ENCODE results near the gene LSP1.

GRCh38 chr11:1827931-1828330, 25.0 kb upstream of the LSP1 start:
- TF ChIP-seq CTCF (conservative IDR thresholded peaks at IDR 0.05; ENCODE audit: low read depth, low read length) (no peak), MXI1 (IDR thresholded peaks at IDR 0.05; ENCODE audit: borderline replicate concordance, low read depth, low read length) (no peak), POLR2A (IDR thresholded peaks at IDR 0.05; ENCODE audit: low read depth, low read length) (no peak), SMC3 (IDR thresholded peaks at IDR 0.05; ENCODE audit: low read depth, low read length) (no peak), CHD1 (IDR thresholded peaks at IDR 0.05; ENCODE audit: low read depth, low read length) (no peak), FOS (IDR thresholded peaks at IDR 0.05; ENCODE audit: low read depth, low read length) (no peak), RAD21 (IDR thresholded peaks at IDR 0.05; ENCODE audit: low read length) (no peak), MAZ (IDR thresholded peaks at IDR 0.05; ENCODE audit: borderline replicate concordance, low read depth, low read length) (no peak), USF2 (IDR thresholded peaks at IDR 0.05; ENCODE audit: low read depth, low read length) (no peak), BHLHE40 (IDR thresholded peaks at IDR 0.05; ENCODE audit: low read depth, low read length) (no peak), MAFK (IDR thresholded peaks at IDR 0.05; ENCODE audit: low read depth, low read length) (no peak), RCOR1 (IDR thresholded peaks at IDR 0.05; ENCODE audit: insufficient replicate concordance, low read length) (no peak), RFX5 (IDR thresholded peaks at IDR 0.05; ENCODE audit: low read depth, low read length) (no peak)
- TF ChIP-seq, protein P1, sequence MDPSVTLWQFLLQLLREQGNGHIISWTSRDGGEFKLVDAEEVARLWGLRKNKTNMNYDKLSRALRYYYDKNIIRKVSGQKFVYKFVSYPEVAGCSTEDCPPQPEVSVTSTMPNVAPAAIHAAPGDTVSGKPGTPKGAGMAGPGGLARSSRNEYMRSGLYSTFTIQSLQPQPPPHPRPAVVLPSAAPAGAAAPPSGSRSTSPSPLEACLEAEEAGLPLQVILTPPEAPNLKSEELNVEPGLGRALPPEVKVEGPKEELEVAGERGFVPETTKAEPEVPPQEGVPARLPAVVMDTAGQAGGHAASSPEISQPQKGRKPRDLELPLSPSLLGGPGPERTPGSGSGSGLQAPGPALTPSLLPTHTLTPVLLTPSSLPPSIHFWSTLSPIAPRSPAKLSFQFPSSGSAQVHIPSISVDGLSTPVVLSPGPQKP (IDR thresholded peaks at IDR 0.05; ENCODE audit: borderline replicate concordance, low read depth, low read length), result no peak
